ENCODE data around the gene KPNA3.

Gene KPNA3

GRCh38 chr13:49833402-49833801, 40.9 kb upstream of the KPNA3 start:
- TF ChIP-seq CTCF (IDR thresholded peaks at IDR 0.05; ENCODE audit: control extremely low read depth, extremely low read depth, low read depth, missing control alignments) = no peak
- POLR2A ChIA-PET = no interaction called here
- CTCF ChIA-PET = no interaction called here
- no peak for DNase-seq (ENCODE audit: extremely low spot score)

- CTCF ChIA-PET = interaction anchor here (0.7 kb wide), 1 partner anchor 39 kb away, joined by 3 read pairs; the partner anchor contains the start of gene KPNA3
Measured at GRCh38 chr13:49831455-49831854, 39.0 kb upstream of the KPNA3 start.

GRCh38 chr13:49830721-49831120, 38.2 kb upstream of the KPNA3 start:
- no peak for DNase-seq (ENCODE audit: extremely low spot score)
- TF ChIP-seq CTCF (IDR thresholded peaks at IDR 0.05; ENCODE audit: control extremely low read depth, extremely low read depth, low read depth, missing control alignments) = no peak
- ChIA-PET CTCF (no interaction called here), POLR2A (no interaction called here)

More at GRCh38 chr13:49831455-49831854, 39.0 kb upstream of the KPNA3 start:
- DNase-seq (ENCODE audit: extremely low spot score) = no peak
- POLR2A ChIA-PET = no interaction called here
- TF ChIP-seq CTCF (IDR thresholded peaks at IDR 0.05; ENCODE audit: control extremely low read depth, extremely low read depth, low read depth, missing control alignments) = no peak

- POLR2A ChIA-PET = no interaction called here
- no peak for TF ChIP-seq CTCF (IDR thresholded peaks at IDR 0.05; ENCODE audit: control extremely low read depth, extremely low read depth, low read depth, missing control alignments)
- no peak for DNase-seq (ENCODE audit: extremely low spot score)
- CTCF ChIA-PET = no interaction called here
Measured at GRCh38 chr13:49829715-49830114, 37.2 kb upstream of the KPNA3 start.

- TF ChIP-seq CTCF (IDR thresholded peaks at IDR 0.05; ENCODE audit: control extremely low read depth, extremely low read depth, low read depth, missing control alignments) = no peak
- CTCF ChIA-PET = no interaction called here
- POLR2A ChIA-PET = no interaction called here
- DNase-seq (ENCODE audit: extremely low spot score) = no peak
Measured at GRCh38 chr13:49828453-49828852, 36.0 kb upstream of the KPNA3 start.

GRCh38 chr13:49827891-49828290, 35.4 kb upstream of the KPNA3 start:
- POLR2A ChIA-PET = no interaction called here
- DNase-seq (ENCODE audit: extremely low spot score) = no peak
- CTCF ChIA-PET = no interaction called here
- no peak for TF ChIP-seq CTCF (IDR thresholded peaks at IDR 0.05; ENCODE audit: control extremely low read depth, extremely low read depth, low read depth, missing control alignments)

GRCh38 chr13:49827336-49827735, 34.9 kb upstream of the KPNA3 start:
- TF ChIP-seq CTCF (IDR thresholded peaks at IDR 0.05; ENCODE audit: control extremely low read depth, extremely low read depth, low read depth, missing control alignments) = no peak
- ChIA-PET POLR2A (no interaction called here), CTCF (no interaction called here)
- no peak for DNase-seq (ENCODE audit: extremely low spot score)
